SK-N-DZ (cell line): ENCODE data around the gene UPF2.

ENCODE experiments used
- DNase-seq: peaks from one replicate; pipeline ENCODE4 v3.0.0-alpha.2; 2015; ENCODE audit warnings: low spot score

The UPF2 gene

DNA sequence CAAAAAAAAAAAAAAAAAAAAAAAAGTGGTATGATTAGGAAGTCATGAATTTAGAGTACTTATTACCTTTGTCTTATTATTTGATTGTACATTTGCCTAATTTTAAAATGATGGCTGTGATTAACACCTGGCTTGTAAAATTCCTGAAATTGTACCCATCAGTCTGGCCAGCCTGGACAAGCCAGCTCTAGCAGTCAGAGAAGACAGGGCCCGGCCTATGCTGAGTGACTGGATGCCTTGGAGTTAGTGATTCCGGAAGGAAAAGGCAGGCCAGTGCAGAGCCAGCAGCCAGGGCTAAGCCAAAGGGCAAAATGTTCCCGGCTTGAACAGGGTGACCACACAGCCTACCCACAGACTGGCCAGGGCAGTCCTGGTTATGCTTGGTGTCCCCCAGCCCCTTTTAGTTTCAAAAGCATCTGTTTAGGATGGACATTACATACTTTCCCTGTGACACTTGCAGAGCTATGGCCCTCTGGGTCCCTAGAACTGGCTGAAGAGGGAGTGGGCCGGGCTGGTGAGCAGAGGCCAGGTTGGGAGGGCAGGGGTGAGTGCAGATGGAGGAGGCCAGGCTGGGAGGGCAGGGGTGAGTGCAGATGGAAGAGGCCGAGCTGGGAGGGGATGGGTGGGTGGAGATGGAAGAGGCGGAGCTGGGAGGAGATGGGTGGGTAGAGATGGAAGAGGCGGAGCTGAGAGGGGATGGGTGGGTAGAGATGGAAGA is 157.7 kb downstream of the UPF2 start:
- DNase-seq: no peak

DNA sequence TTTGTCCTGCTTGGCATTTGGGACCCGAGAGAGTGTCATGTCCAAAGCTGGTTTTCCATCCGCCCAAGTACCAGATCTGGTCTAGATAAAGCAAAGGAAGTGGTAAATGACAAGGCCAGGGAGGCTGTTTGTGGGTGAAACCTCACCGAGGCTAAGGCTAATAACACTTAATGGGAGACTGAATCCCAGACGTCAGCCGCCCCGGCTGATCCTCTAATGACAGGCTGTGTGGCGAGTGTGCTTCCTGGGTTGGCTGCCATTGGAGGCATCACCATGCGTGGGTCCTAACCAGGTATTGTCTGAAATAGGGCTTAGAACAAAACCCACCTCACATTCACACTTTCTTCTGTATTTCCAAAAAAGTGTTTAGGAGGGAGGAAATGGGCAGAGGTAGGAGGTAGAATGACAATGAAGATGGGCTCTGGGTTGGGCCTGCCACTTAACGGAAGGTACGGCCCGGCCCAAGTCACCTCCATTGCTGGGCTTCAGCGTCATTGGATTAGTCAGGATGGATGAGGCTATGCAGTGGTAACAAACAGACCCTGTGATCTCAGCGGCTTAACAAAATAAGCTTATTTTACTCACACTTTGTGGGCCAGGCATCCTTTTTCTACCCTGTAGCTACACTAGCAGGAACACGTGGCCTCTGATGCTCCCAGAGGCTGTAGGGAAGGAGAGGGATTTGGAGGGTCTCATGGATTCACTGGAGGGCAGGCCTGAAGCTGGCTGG is 159.8 kb downstream of the UPF2 start:
- DNase-seq: no peak

DNA sequence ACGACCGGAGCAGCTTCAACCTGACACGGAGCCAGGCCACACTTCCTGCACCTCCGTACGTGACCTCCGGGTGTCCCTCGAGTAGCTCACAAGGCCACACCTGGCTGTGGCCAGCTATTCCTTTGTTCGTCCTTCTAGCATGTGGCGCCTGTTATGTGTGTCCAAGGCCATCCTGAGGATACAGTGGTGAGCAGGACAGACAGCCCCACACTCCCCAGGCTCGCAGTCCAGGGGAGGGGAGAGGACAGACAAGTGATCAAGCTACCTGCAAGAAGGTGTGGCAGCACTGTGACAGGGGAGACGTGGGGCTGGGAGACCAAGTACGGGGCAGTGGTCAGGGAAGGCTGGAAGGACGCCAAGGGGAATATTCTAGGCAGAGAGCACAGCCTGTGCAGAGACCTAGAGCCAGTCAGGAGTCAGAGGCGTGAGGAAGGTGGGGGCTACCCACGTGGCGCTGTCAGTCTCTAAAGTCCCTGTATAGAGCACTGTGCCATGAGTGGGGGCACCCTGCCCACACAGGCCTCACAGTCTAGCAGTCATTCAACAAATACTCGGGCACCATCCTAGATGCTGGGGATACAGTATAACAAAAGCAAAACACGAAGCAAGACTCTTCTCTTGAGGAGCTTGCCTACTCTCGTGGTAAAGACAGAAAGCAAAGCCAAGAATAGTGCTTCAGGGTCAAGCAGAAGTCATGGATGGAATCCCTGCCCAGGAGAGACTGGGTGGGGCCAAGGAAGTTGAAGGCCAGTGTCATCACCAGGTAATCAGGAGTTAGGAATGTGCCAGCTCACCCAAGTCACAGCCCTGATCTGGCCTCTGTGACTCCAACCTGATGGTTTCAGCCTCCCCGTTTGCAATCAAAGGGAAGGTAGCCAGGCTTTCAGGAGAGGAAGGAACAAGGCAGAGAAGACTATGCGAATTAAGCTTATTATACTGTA is 160.9 kb downstream of the UPF2 start:
- peak; percentile 32 for DNase-seq

DNA sequence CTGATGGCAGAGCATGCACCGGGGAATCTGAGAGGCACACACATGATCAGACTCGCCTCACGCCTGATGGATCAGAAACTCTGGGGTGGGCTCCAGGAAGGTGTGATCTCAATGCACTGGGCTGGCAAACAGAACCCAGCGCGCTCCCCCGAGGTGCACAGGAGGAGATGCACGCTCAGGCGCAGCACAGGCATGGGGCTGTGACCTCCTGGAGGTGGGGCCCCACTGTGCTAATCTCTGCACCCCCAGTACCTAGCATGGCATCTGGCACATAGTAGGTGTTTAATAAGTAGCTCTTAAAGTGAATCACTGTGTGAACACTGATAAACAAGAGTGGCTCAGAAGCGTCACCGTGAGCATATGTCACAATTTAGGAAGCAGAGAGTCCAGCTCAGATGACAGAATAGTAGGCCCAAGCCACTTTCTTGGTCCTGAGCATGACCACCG is 161.6 kb downstream of the UPF2 start:
- no peak for DNase-seq

DNA sequence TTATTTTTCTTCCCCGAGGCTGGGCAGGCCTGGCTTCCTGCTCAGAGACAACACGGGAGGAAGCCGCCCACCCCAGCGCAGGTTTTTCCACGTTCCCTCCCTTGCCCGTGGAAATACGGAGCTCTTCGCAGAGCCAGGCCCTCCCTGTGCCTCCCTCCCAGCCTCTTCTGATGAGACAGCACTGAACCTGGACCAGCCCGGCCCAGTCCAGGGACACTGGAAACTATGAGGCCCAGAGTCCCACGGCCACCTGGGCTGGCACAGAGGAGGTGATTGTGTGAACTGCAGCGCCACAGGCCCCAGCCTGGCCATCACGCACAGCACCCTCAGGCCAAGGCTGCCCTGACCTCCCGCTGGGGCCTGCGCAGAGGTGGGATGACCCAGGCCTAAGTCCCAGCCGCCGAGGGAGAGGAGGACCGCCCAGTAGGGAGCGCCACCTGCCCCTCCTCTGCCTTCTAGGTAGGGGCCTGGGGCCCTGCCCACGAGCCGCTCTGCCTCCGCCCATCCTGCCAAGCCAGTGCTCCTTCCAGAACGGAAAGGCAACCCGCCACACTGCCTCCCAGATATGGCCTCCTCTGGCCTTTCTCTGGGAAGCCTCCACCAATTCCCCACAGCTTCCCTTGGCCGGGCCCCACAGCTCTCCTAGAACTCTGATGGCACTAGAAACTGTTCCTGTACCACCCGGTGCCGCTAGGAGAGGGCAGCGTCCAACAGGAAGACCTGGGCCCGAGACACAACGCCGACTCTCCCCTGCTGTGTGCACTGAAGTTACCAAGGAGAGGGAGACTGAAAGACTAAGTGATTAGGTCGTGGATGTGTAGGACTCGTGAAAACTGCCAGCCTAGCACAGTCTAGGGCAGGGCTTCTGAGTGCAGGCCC is 162.2 kb downstream of the UPF2 start:
- DNase-seq: no peak

DNA sequence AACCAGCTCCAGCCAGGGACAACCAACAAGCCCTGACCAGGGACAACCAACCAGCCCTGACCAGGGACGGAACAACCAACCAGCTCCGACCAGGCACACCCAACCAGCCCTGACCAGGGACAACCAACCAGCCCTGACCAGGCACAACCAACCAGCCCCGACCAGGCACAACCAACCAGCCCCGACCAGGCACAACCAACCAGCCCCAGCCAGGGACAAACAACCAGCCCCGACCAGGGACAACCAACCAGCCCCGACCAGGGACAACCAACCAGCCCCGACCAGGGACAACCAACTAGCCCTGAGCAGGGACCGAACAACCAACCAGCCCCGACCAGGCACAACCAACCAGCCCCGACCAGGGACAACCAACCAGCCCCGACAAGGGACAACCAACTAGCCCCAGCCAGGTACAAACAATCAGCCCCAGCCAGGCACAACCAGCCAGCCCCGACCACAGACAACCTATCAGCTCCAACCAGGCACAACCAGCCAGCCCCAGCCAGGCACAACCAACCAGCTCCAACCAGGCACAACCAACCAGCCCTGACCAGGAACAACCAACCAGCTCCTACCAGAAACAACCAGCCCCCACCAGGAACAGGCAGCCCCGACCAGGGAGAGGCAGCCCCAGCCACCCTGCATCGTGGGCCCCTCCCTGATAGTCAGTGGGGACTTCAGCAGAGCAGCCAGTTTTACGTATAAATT is 163.1 kb downstream of the UPF2 start:
- no peak for DNase-seq

DNA sequence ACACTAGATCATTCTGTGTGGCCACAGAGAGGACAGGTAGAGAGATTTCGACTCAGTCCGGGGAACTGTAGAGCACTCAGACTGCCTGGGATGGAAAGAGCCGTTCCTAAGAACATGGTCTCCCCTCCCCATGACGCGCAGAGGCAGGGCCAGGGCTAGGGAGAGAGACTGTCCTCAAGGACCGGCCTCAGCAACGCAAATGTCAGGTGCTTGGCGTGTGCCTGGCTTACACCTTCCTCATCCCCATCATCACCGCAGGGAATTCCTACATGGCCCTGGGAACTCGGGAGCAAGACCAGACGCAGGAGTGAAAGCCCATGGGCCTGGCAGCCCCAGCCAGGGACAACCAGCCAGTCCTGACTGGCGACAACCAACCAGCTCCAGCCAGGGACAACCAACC is 163.8 kb downstream of the UPF2 start:
- no peak for DNase-seq

DNA sequence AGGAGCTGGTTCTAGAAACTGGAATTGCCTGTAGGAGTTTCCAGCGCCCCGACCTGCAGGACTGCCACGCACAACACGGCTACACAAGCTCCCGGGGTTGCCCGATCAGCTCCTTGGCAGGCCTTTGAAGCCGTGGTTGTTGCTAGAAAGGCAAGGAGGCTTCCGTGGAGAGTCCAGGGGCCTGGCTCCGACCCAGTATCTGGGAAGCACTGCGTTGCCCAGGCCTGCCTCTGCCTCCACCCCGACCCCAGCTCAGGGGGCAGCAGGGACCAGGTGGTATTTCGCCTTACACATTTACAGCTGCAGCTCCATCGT is 165.1 kb downstream of the UPF2 start:
- no peak for DNase-seq

DNA sequence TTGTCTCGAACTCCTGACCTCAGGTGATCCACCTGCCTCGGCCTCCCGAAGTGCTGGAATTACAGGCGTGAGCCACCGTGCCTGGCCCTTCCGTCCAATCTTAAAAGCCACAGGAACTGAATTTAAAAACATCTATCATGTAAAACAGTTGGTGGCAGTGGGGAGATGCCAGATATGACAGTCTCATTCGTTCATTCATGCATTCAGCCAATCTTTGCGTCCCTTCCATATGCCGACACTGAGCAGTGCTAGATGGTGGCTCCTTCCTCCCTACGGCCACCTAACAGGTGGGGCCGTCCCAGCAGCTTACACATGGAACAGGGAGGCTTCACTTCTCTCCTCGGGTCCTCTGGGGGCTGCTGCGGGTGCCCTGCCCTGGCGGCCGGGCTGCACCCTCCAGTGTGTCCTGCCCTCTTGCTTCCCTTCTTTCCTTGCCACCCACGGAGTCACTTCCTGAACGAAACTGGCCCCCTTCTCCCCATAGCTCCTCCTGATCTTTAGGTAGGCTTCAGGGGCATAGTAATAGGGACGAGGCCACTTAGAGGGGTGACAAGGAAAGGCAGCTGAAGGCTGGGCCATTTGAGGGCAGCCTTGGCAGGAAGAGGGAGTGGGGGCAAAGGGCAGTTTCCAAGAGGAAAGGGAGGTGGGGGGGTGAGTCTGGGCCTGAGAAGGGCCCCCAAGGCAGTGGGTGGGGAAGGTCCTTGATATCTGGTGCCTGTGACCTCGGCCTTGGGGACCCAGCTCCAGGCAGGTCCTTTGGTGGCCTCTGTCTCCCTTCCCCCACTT is 165.6 kb downstream of the UPF2 start:
- no peak for DNase-seq

DNA sequence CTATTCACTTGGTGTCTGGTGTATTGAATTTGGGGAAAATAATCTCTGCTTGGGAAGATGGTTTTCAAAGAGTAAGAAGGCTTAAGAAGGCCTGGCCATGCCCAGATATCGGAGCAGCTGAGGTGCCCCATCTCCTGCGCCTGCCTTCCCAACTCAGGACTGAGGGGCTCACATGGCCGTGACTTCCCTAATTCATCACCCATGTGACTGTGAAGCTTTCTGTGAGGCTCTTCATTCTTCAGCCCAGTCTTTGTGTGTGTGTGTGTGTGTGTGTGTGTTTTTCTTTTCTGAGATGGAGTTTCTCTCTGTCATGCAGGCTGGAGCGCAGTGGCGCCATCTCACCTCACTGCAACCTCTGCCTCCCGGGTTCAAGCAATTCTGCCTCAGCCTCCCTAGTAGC is 166.3 kb downstream of the UPF2 start:
- no peak for DNase-seq

DNA sequence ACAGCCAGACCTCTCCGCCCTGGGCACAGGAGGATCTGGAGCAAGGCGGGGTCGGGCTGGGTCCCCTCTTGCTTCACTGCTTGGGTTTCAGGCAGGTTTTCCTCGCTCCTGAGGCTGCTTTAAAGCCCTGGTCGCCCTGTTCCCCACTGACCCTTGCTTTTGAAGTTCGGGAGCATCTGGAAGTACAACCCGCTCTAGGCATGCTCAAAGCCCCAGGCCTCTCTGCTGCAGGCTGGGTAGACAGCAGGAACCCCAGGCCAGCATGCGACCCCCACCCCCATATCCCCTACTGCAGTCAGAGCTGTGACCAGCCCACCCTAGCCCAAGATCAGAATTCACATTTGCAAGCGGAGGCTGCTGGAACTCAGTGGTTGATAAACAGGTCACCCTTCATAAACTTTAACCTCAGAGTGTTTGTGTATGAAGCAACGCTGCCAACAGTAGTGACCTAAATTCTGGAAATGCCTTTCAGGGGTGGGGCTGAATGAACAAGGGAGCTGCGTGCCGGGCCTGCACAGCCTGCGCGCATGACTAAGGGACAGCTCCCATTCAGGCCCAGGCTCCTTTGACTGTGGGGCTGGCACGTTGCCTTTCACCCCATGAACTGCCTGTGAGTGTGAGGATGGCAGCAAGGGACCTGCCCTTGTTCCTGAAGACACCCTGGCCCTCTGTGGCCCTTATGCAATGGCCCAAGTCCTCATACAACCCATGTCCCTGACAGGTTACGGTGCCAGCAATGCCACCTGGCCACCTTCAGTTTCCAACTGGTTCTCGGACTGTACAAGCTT is 166.9 kb downstream of the UPF2 start:
- DNase-seq: no peak

DNA sequence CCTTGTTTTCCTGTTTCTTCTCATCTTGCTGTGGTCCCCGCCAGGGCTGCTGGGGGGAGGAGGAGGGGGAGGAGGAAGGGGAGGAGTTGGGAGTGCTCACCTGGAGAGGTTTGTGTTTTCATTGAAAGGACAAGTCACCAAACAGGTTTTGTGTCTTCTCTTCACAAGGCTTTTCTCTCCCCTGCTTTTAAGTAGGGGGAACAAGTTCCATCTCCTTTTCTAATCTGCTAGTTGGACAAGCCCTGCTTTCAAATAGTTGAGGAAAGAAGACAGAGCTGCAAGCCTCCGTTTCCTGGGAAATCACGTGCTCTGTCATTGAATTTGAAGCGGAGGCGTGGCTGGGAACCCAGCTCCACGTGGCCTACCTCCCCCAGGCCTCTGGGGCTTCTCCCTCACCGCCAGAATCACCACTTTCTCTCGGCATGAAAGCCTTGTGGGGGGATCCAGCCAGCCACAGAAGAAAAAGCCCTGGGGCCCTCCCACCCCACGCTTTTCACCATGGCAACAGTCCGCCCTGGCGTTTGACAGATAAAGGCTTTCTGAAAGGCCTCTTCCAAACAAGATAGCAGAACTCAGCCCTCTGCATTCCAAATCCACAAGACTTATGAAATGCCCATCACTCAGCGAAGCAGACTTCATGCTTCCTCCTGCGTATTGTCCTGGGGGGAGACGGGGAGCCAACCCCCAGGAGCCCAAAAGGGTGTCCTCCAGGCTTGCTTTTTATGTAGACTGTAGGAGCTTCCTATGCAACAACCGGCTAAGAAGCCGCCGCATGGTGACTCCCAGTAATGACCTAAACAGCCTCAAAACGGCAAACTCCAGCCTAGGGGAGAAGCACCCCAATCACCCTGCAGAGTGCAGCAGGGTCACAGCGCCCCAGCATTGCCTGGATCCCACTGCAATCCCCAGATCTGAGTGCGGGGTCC is 167.8 kb downstream of the UPF2 start:
- peak; percentile 57 for DNase-seq

DNA sequence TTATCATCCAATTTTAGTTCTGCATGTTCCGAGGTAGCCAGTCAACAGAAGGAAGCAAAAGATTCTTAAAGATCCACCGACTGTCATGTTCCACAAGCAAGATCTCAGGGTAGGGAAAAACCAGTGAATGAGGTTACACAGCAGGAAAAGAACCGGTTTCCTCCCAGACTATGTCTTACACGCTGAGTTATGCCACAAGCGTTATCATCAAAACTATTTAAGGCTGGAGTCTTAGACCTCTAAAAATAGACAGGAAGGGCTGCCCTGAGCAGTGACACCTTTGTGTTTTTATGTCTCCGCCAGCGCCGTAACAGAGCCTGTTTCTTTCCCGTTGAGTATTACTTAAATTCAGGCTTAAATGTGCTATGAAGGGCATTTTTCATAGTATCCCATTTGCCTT is 171.1 kb downstream of the UPF2 start:
- no peak for DNase-seq

DNA sequence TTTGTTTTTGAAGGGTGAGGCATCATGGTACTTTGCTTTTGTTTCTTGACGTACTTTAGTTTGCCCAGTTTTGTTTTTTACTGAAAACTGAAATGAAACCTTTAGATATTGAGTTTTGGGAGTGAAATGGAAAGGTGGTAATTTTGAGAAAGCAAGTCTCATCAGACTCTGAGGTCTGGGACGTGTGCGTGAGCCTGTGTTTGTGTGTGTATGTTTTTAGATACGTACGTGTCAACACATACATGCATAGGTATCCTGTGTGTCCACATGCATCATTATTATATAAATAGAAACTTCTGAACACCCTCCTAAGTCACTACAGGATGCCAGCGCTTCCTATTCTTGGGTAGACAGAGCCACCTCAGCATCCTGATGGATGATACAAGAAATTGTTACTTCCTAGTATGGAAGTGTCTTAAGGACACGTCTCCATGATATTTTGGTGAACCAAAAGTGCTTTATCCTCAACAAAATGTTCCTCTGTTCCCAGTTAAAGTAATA is 171.7 kb downstream of the UPF2 start:
- DNase-seq: no peak

DNA sequence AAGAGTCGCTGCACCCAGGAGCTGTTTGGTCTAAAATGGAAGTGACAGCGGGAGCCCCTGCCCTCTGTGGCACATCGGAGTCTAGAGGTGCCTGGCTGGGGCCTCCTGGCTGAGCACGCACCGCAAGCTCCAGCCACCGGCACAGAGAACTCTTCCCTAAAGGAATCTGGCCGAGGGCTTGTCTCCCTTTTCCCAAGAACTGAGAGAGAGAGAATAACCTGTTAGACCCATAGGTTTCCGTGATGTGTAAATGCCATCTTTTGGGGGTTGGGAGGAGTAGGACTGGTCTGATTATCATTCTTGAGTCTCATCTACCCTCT is 172.2 kb downstream of the UPF2 start:
- no peak for DNase-seq
